Heart right ventricle (tissue), 16 donors: ENCODE data around the gene PRR23A. TPM values are rescaled to one million over a fixed set of nuclear protein-coding genes. Genes with fewer than 3 reads are reported as not detected.

Experiments used
- ATAC-seq, 8 donors: fragments of 200-7000 bp; cut with Tn5 transposase; one replicate each; pipeline ENCODE4 v1.9.1; 2020; ENCODE audit warnings: mild to moderate bottlenecking in 8 of 8, moderate library complexity in 8 of 8, moderate number of reproducible peaks in 1 of 8
- DNase-seq, 2 donors: peaks; one replicate each; pipeline ENCODE4 v3.0.0-alpha.2; 2020
- H3K27ac ChIP-seq, 10 donors: fragments of 200-600 bp; sonication (generic) in 2 of 10; one replicate each; pipeline versions ENCODE4 v1.5.0 to v1.8.0; 2020 to 2022; ENCODE audit warnings: mild to moderate bottlenecking in 3 of 10
- H3K27me3 ChIP-seq, 7 donors: fragments of 200-600 bp; one replicate each; pipeline ENCODE4 v1.8.0; 2021 to 2022; ENCODE audit warnings: mild to moderate bottlenecking in 2 of 7
- H3K36me3 ChIP-seq, 9 donors: fragments of 200-600 bp; sonication (generic) in 1 of 9; one replicate each; pipeline versions ENCODE4 v1.5.0 to v1.8.0; 2020 to 2022; ENCODE audit warnings: mild to moderate bottlenecking in 2 of 9
- H3K4me1 ChIP-seq, 9 donors: fragments of 200-600 bp; sonication (generic) in 1 of 9; one replicate each; pipeline versions ENCODE4 v1.5.0 to v1.8.0; 2020 to 2022; ENCODE audit warnings: mild to moderate bottlenecking in 4 of 9
- H3K4me3 ChIP-seq, 10 donors: fragments of 200-600 bp; sonication (generic) in 2 of 10; one replicate each; pipeline versions ENCODE4 v1.5.0 to v1.8.0; 2020 to 2022; ENCODE audit warnings: mild to moderate bottlenecking in 7 of 10, moderate library complexity in 2 of 10
- H3K9me3 ChIP-seq, 11 donors: fragments of 200-600 bp in 10 of 11; sonication (generic) in 2 of 11; one replicate each; pipeline versions ENCODE4 v1.5.0 to v1.8.0; 2013 to 2022; ENCODE audit warnings: mild to moderate bottlenecking in 2 of 11, control low read depth in 1 of 11, moderate library complexity in 1 of 11
- whole genome bisulfite sequencing, 2 donors: extraction: QIAGEN DNeasy Blood & Tissue Kit; methylation state at CpG; one replicate each; pipeline ENCODE4 v1.1.7; 2013; ENCODE audit warnings: inconsistent platforms in 1 of 2; 5-methylcytosine and 5-hydroxymethylcytosine counted together
- intact Hi-C, 10 donors: fragments of 100-400 bp; cut with DNase I; formaldehyde crosslinking; loops; one replicate each; pipeline versions ENCODE4 v1.11.1 to v1.14.2; 2022
- polyA plus RNA-seq, 2 donors: library from polyadenylated mRNA; stranded (reverse); fragments of 200-250 nt; gene quantifications; one replicate each; pipeline ENCODE4 v1.2.3, GENCODE V29; 2013
- total RNA-seq, 10 donors: library from RNA; stranded (reverse); fragmentation: NEBNext Ultra II Directional in 3 of 10; extraction: Animal tissue kit (Norgen Biotek cat#: 25700) in 3 of 10; gene quantifications; one replicate each; pipeline versions ENCODE4 v1.2.1 to v1.2.4, GENCODE V29; 2021 to 2023
- TF ChIP-seq, protein P1 (sequence below), 9 donors: fragments of 200-600 bp; sonication (generic) in 2 of 9; IDR thresholded peaks; one replicate each; pipeline versions ENCODE4 v1.5.0 to v1.8.0; 2021 to 2022; ENCODE audit warnings: antibody characterized with exemption in 9 of 9, mild to moderate bottlenecking in 5 of 9, moderate library complexity in 1 of 9
- donor health status: Arrhythmogenic right ventricular cardiomyopathy.
- donor health status: ischemic (EF 13 %, LVEDD 7.1; RV severe dilation, severe dysfunction).
- donor health status: healthy with polysubstance abuse.
- donor health status: DM: no; HTN: yes; CAD: no.
- donor health status: DM: no; HTN: no; CAD: no.
- donor health status: ischemic (EF 25% LVEDD 6.9; RV normal size, moderate dysfunction).
- donor health status: ischemic (EF 25% LVEDD 5.7; RV mildly dilated, moderate dysfunction).
- donor health status: healthy.
- donor health status: DM: yes; HTN: yes; CAD: no.
- donor health status: Ischemic cardiomyopathy.
- donor health status: ischemic (EF 35%, LVEDD 5.7; RV mildly dilated, moderate dysfunction).
- donor health status: nonischemic (EF 11% LVEDD 7.7; RV severe dilation, severe dysfunction).
- donor health status: DM: yes; HTN: yes; CAD: no.
- donor health status: PGD.
- donor health status: ischemic (EF 29% LVEDD 5.4; RV normal size, mild dysfunction).
- donor health status: nonischemic (EF 23%, LVEDD 6.1; RV moderate dilation, normal function).

Gene PRR23A
- total and polyA plus RNA-seq, 12 donors = not detected

DNA sequence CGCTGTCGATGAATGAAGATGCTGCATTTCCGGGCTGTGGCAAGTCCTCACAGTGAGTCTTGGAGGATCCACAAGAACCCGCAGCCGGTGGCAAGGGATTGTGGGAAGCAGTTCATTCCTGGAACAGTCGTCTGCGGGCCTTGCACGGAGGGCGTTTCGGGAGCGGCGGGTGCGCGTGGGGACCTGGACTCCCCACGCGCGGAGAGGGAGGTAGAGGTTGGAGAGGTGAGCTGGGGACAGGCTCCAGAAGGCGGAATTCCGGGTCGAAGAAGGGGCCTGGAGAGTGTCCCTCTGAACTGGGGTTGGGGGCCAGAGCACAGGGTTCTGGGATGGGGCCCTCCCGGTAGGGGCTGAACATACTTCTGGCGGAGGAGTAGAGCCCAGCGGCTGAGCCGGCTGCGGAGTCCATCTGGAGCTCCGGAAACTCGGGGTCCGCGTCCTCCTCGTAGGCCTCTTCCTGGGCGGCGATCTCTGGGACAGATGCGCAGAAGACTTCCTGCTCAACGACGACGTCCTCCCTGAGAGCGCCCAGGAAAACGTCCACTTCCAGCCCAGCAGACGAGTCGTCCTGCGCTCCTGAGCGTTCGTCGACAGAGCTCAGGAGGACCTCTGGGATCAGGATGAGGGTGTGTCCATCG lies 593 bp downstream of the PRR23A start:
- TF ChIP-seq, protein P1, sequence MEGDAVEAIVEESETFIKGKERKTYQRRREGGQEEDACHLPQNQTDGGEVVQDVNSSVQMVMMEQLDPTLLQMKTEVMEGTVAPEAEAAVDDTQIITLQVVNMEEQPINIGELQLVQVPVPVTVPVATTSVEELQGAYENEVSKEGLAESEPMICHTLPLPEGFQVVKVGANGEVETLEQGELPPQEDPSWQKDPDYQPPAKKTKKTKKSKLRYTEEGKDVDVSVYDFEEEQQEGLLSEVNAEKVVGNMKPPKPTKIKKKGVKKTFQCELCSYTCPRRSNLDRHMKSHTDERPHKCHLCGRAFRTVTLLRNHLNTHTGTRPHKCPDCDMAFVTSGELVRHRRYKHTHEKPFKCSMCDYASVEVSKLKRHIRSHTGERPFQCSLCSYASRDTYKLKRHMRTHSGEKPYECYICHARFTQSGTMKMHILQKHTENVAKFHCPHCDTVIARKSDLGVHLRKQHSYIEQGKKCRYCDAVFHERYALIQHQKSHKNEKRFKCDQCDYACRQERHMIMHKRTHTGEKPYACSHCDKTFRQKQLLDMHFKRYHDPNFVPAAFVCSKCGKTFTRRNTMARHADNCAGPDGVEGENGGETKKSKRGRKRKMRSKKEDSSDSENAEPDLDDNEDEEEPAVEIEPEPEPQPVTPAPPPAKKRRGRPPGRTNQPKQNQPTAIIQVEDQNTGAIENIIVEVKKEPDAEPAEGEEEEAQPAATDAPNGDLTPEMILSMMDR (IDR thresholded peaks at IDR 0.05) = no peak
- Histone ChIP-seq H3K4me3 (no peak overlapping the region), H3K9me3 (peaks cover 0 to 59% (median 5%) of the 10 kb centered on the region in 11 donors), H3K4me1 (no peaks in the 10 kb centered on the region), H3K27ac (no peak overlapping the region), H3K27me3 (peaks cover 0 to 16% (median 0%) of the 10 kb centered on the region in 7 donors), H3K36me3 (no peaks in the 10 kb centered on the region)
- no peak for DNase-seq
- no peak for ATAC-seq
- intact Hi-C loops = no loop called here
- 81 to 82% methylated on average over 45 of the region's 45 CpGs for WGBS, 2 donors

DNA sequence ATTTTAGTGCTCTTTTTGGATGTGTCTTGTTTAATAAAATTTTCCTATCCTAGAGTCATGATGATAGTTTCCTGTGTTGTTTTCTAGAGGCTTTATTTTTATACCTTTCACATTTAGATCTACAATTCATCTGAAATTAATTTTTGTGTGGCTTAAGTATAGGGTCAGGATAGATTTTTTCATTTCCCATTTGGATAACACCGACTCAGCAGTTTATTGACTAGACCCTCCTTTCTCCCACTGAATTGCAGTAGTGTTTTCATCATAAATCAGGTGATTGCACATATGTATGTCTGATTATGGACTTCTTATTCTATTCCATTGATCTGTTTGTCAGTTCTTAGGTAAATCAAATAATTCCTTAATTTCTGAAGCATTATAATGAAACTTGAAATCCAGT lies 10.4 kb downstream of the PRR23A start:
- no peak for DNase-seq
- Histone ChIP-seq H3K4me1 (no peaks in the 10 kb centered on the region), H3K27ac (no peak overlapping the region), H3K4me3 (no peak overlapping the region), H3K36me3 (no peaks in the 10 kb centered on the region), H3K9me3 (peaks cover 0 to 13% (median 3%) of the 10 kb centered on the region in 11 donors), H3K27me3 (peaks cover 0 to 29% (median 5%) of the 10 kb centered on the region in 7 donors)
- intact Hi-C loops = no loop called here
- TF ChIP-seq, protein P1 (IDR thresholded peaks at IDR 0.05) = no peak
- 63 to 83% methylated on average over 1 of the region's 1 CpG for WGBS, 2 donors
- no peak for ATAC-seq

DNA sequence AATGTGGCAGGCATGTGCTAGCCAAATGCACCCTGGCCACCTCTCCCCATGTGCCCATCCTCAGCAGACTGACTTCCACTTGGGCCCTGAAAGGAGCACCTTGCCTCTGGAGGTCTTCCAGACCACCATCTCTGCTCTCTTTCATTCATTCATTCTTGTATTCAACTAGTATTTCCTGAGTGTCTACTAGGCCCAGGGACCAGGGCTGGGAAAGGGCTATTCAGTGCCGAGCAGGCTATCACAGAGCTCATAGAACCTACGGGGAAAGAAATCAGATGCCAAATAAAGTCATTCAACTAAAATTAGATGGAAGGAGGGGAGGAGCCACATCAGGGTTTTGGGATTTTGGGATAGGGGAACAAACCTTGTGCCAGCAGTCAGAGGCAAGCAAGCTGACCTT lies 18.9 kb downstream of the PRR23A start:
- intact Hi-C loops = no loop called here
- no peaks in the 10 kb centered on the region for H3K4me1 ChIP-seq
- DNase-seq (no peak), ATAC-seq (no peak)
- H3K9me3 ChIP-seq = no peaks in the 10 kb centered on the region
- WGBS, 2 donors = 78 to 96% methylated on average over 2 of the region's 2 CpGs
- no peak overlapping the region for H3K4me3 ChIP-seq
- H3K36me3 ChIP-seq = no peaks in the 10 kb centered on the region
- TF ChIP-seq, protein P1 (IDR thresholded peaks at IDR 0.05) = no peak
- H3K27ac ChIP-seq = no peak overlapping the region
- H3K27me3 ChIP-seq = peaks cover 0 to 3% (median 0%) of the 10 kb centered on the region in 7 donors

DNA sequence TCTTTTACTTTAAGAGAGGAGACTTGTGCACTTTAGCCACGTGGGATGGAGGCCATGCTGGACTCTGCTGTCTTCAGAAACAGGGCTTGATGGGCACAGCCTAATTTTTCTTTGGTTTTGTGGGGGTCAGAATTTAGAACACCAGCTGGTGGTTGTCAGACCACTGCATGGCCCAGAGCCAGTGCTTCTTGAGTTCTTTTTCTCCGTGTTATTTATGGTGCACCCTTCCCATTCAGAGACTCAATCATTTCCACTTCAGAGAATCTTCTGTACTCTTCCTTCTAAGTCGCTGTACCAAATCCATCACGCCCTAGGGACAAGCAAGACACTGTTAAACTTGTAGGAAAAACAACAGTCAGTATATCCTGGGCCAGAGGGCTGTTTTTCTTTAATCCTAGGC lies 20.1 kb downstream of the PRR23A start:
- DNase-seq (no peak), ATAC-seq (no peak)
- intact Hi-C loops = no loop called here
- no peaks in the 10 kb centered on the region for H3K4me1 ChIP-seq
- no peaks in the 10 kb centered on the region for H3K36me3 ChIP-seq
- peaks cover 0 to 7% (median 0%) of the 10 kb centered on the region in 7 donors for H3K27me3 ChIP-seq
- H3K9me3 ChIP-seq = no peaks in the 10 kb centered on the region
- 38 to 59% methylated on average over 4 of the region's 4 CpGs for WGBS, 2 donors
- no peak overlapping the region for H3K4me3 ChIP-seq
- H3K27ac ChIP-seq = no peak overlapping the region
- TF ChIP-seq, protein P1 (IDR thresholded peaks at IDR 0.05) = no peak
